Activated naive CD8-positive, alpha-beta T cell treated with anti-CD3 and anti-CD28 coated beads for 36 hours (primary cell): ENCODE data around the gene ATG2B. TPM values are rescaled to one million over a fixed set of nuclear protein-coding genes. Genes with fewer than 3 reads are reported as not detected.

Source experiments
- DNase-seq: peaks from one replicate; pipeline ENCODE4 v3.0.0; 2021
- H3K27ac Mint-ChIP-seq: one replicate; pipeline ENCODE4 v1.8.0; 2022; ENCODE audit warnings: mild to moderate bottlenecking, moderate library complexity, mixed read lengths
- H3K27me3 Mint-ChIP-seq: one replicate; pipeline ENCODE4 v1.8.0; 2022; ENCODE audit warnings: mild to moderate bottlenecking, mixed read lengths
- H3K36me3 Mint-ChIP-seq: one replicate; pipeline ENCODE4 v1.8.0; 2021; ENCODE audit warnings: mild to moderate bottlenecking, mixed read lengths
- H3K4me1 Mint-ChIP-seq: one replicate; pipeline ENCODE4 v1.8.0; 2021; ENCODE audit warnings: mixed read lengths
- H3K4me3 Mint-ChIP-seq: one replicate; pipeline ENCODE4 v1.8.0; 2022; ENCODE audit warnings: mild to moderate bottlenecking, moderate library complexity, mixed read lengths
- H3K9me3 Mint-ChIP-seq: one replicate; pipeline ENCODE4 v1.8.0; 2022; ENCODE audit warnings: mixed read lengths
- total RNA-seq, 2 experiments: library from RNA; stranded (reverse); gene quantifications; one replicate each; pipeline ENCODE4 v1.2.3, GENCODE V29; 2021

Gene ATG2B
- 10 to 100 TPM; 15.3 to 15.9 TPM for total RNA-seq

DNA sequence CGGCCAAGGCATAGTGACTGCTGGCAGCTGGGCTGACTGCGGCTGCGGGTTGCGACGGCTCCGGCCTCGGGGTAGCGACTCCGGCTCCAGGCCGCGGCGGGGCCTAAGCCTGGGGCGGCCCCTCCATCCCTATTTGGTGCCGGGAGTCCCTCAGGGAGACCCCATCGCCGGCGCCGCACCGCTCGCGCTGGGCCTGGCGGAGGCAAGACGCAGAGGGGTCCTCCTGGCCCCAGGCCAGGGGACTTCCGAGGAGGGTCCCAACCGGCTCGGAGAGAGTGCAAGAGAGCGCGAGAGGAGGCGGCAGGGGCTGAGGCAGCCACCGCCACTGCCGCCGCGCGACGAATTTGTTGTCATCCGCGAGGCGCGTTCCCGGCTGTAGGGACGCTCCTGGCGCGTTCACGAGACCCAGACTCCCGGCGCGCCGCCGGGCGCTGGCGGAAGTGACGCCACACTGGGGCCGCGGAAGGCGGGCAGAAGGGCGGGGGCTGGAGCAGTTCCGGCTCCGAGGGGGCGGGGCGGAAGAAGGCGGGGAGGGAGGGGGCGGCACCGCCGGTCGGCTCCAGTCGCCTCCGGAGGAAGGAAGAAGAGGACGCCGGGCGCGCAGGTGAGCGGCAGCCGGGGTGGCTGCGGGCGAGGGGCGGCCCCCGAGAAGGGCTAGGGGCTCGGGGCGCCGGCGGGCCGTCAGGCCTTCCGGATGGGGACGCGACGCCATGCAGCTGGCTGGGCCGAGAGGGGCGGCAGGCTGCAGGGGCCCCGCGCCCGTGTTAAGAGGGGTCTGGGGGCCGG, at the start of gene ATG2B, which contains the start of gene GSKIP:
Gene ATG2B (minus strand): TSS at position 377 of the 786 bp plus-strand sequence. CDS start 365 bp downstream, at position 12.
Gene GSKIP (plus strand): TSS at position 562 of the 786 bp plus-strand sequence. CDS start 18,722 bp downstream, outside the sequence.
- Mint-ChIP-seq H3K4me3 (peak within 1 kb of the TSS; percentile 94), H3K9me3 (no peaks in the 10 kb centered on the region), H3K36me3 (peaks cover 6% of the 10 kb centered on the region), H3K4me1 (peaks cover 43% of the 10 kb centered on the region), H3K27me3 (no peaks in the 10 kb centered on the region), H3K27ac (peak within 1 kb of the TSS; percentile 96)
- peak; percentile 98 for DNase-seq

GRCh38 chr14:96410119-96410518, 47.0 kb upstream of the ATG2B start:
- no peak overlapping the region for H3K27ac Mint-ChIP-seq
- no peak for DNase-seq
- no peaks in the 10 kb centered on the region for H3K4me1 Mint-ChIP-seq
- no peaks in the 10 kb centered on the region for H3K36me3 Mint-ChIP-seq
- no peaks in the 10 kb centered on the region for H3K27me3 Mint-ChIP-seq
- no peaks in the 10 kb centered on the region for H3K9me3 Mint-ChIP-seq
- no peak overlapping the region for H3K4me3 Mint-ChIP-seq

GRCh38 chr14:96409701-96410100, 46.6 kb upstream of the ATG2B start:
- Mint-ChIP-seq H3K36me3 (no peaks in the 10 kb centered on the region), H3K4me1 (no peaks in the 10 kb centered on the region), H3K4me3 (no peak overlapping the region), H3K27me3 (no peaks in the 10 kb centered on the region), H3K27ac (no peak overlapping the region), H3K9me3 (no peaks in the 10 kb centered on the region)
- DNase-seq, result no peak

- Mint-ChIP-seq H3K27me3 (no peaks in the 10 kb centered on the region), H3K4me3 (no peak overlapping the region), H3K36me3 (no peaks in the 10 kb centered on the region), H3K4me1 (no peaks in the 10 kb centered on the region), H3K27ac (no peak overlapping the region), H3K9me3 (no peaks in the 10 kb centered on the region)
- no peak for DNase-seq
These were observed 45.5 kb upstream of the ATG2B start for GRCh38 chr14:96408608-96409007.

GRCh38 chr14:96407935-96408570, 44.9 kb upstream of the ATG2B start:
- Mint-ChIP-seq H3K36me3 (no peaks in the 10 kb centered on the region), H3K27me3 (no peaks in the 10 kb centered on the region), H3K9me3 (no peaks in the 10 kb centered on the region), H3K27ac (no peak overlapping the region), H3K4me3 (no peak overlapping the region), H3K4me1 (no peaks in the 10 kb centered on the region)
- DNase-seq, result no peak

DNA sequence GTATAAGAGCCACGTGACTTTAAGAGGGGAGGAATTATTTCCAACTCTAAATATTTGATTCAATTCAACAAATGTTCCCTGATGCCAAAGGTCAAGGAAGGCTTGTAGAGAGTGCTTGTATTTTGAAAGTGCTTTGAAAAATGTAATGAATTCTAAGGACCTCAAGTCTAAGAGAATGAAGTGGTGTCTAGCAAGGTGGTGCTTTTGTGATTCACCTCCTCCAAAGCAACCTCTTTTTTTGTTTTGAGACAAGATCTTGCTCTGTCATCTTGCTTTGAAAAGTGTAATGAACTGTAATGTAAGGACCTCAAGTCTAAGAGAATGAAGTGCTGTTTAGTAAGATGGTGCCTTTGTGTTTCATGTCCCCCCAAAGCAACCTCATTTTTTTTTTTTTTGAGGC, 42.5 kb upstream of the ATG2B start:
- no peak overlapping the region for H3K4me3 Mint-ChIP-seq
- no peaks in the 10 kb centered on the region for H3K27me3 Mint-ChIP-seq
- no peak overlapping the region for H3K27ac Mint-ChIP-seq
- no peaks in the 10 kb centered on the region for H3K36me3 Mint-ChIP-seq
- no peak for DNase-seq
- no peaks in the 10 kb centered on the region for H3K9me3 Mint-ChIP-seq
- no peaks in the 10 kb centered on the region for H3K4me1 Mint-ChIP-seq

- H3K27ac Mint-ChIP-seq, result no peak overlapping the region
- H3K9me3 Mint-ChIP-seq, result no peaks in the 10 kb centered on the region
- peaks cover 6% of the 10 kb centered on the region for H3K27me3 Mint-ChIP-seq
- no peak overlapping the region for H3K4me3 Mint-ChIP-seq
- H3K36me3 Mint-ChIP-seq, result no peaks in the 10 kb centered on the region
- H3K4me1 Mint-ChIP-seq, result no peaks in the 10 kb centered on the region
- DNase-seq, result no peak
These were observed 40.3 kb upstream of the ATG2B start for GRCh38 chr14:96403409-96403808.

DNA sequence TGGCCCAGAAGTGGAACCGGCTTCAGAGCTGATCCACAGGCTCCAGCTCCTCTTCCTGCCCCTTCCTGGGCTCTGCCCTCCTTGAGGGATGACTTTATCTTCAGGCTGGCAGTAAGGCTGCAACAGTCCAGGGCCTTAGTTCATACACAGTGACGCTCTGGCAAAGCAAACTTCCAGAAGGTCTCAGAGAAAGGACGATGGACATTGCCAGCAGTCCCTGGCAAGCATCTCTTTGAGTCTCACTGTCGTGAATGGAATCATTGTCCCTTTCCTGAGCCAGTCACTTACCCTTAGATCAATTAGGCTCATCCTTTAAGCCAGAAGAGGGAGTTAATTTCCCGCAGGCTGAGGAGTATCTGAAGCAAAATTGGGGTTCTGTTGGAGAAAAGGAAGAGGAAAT, 37.4 kb upstream of the ATG2B start:
- no peaks in the 10 kb centered on the region for H3K4me1 Mint-ChIP-seq
- peaks cover 6% of the 10 kb centered on the region for H3K27me3 Mint-ChIP-seq
- H3K4me3 Mint-ChIP-seq, result no peak overlapping the region
- H3K36me3 Mint-ChIP-seq, result no peaks in the 10 kb centered on the region
- H3K9me3 Mint-ChIP-seq, result no peaks in the 10 kb centered on the region
- H3K27ac Mint-ChIP-seq, result no peak overlapping the region
- no peak for DNase-seq

GRCh38 chr14:96399405-96399804, 36.3 kb upstream of the ATG2B start:
- Mint-ChIP-seq H3K36me3 (no peaks in the 10 kb centered on the region), H3K27me3 (peaks cover 6% of the 10 kb centered on the region), H3K4me3 (no peak overlapping the region), H3K4me1 (no peaks in the 10 kb centered on the region), H3K9me3 (no peaks in the 10 kb centered on the region), H3K27ac (no peak overlapping the region)
- no peak for DNase-seq

GRCh38 chr14:96398921-96399320, 35.8 kb upstream of the ATG2B start:
- Mint-ChIP-seq H3K36me3 (no peaks in the 10 kb centered on the region), H3K4me1 (no peaks in the 10 kb centered on the region), H3K27me3 (peaks cover 6% of the 10 kb centered on the region), H3K27ac (no peak overlapping the region), H3K4me3 (no peak overlapping the region), H3K9me3 (no peaks in the 10 kb centered on the region)
- DNase-seq, result no peak

- H3K4me1 Mint-ChIP-seq, result no peaks in the 10 kb centered on the region
- no peaks in the 10 kb centered on the region for H3K9me3 Mint-ChIP-seq
- H3K4me3 Mint-ChIP-seq, result no peak overlapping the region
- H3K27me3 Mint-ChIP-seq, result peaks cover 6% of the 10 kb centered on the region
- H3K27ac Mint-ChIP-seq, result no peak overlapping the region
- DNase-seq, result no peak
- H3K36me3 Mint-ChIP-seq, result no peaks in the 10 kb centered on the region
These were observed 35.3 kb upstream of the ATG2B start for GRCh38 chr14:96398432-96398831.

DNA sequence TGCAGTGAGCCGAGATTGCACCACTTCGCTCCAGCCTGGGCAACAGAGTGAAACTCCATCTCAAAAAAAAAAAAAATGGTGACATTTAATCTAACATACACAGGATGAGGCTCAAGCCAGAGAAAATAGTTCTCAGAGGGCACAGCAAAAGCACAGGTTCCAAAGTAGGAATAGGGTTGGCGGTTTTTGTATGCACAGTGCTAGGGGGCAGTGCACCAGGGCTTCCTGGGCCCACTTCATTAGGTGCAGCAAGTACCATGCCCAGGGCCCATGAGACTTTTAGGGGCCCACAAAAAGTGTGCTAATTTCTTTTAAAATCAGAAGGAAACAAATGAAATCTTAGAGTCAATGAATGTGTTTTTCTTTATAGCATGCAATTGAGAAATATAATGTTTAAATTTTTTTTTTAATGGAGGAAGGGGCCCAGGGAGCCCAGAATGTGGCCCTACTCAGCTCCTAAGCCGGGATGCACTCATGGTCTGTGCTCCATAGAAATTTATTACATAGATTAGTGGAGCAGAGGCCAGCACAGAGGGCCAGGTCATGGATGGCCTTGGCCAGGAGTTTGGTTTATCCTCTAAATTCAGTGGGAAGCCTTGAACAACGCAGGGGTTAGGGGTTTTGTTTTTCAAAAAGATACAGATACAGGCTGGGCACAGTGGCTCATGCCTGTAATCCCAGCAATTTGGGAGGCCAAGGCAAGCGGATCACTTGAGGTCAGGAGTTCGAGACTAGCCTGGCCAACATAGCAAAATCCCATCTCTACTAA, 31.1 kb upstream of the ATG2B start:
- Mint-ChIP-seq H3K9me3 (no peaks in the 10 kb centered on the region), H3K4me3 (no peak overlapping the region), H3K36me3 (no peaks in the 10 kb centered on the region), H3K4me1 (peaks cover 6% of the 10 kb centered on the region), H3K27ac (no peak overlapping the region), H3K27me3 (peaks cover 13% of the 10 kb centered on the region)
- no peak for DNase-seq

GRCh38 chr14:96393071-96393691, 30.0 kb upstream of the ATG2B start:
- Mint-ChIP-seq H3K9me3 (no peaks in the 10 kb centered on the region), H3K4me3 (peak overlapping the region; percentile 76), H3K27ac (no peak overlapping the region), H3K36me3 (no peaks in the 10 kb centered on the region), H3K27me3 (peaks cover 9% of the 10 kb centered on the region), H3K4me1 (peaks cover 6% of the 10 kb centered on the region)
- no peak for DNase-seq

DNA sequence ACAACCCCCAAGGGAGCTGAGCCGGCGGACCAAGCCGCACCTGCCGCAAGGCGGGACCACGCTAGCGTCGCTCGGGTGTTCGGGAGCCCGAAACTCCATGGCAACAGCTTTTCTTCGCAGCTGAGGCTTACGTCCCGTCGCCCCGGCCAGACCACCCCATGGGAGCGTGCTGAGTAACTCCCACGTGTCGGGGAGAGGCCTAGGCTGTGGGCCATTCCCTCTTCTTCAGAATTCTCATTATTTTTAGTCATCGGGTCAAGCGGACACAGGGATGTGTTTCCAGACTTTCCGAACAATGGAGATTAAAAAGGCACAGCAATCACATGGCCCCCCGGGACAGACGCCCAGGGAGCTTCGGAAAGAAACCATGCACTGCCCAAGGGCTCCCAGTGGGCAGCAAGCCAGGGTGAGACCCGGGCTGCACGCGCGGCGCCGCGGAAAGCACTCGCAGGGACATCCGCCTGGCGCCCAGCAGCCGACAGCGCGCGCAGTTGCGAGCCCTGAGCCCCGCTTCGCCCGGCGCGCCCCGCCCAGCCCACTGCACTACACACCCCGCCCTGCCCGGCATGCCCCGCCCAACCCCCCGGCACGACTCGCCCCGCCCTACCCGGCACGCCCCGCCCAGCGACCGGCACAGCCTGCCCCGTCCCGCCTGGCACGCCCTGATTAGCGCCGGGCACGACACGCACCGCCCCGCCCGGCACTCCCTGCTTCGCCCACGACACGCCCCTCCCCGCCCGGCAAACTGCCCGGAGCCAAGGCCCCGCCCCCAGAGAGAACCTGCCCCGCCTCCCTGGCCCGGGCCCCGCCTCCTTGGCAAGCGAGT, 28.4 kb upstream of the ATG2B start:
- H3K4me3 Mint-ChIP-seq, result peak overlapping the region; percentile 86
- H3K9me3 Mint-ChIP-seq, result no peaks in the 10 kb centered on the region
- DNase-seq, result peak; percentile 100
- peak overlapping the region; percentile 86 for H3K27ac Mint-ChIP-seq
- H3K27me3 Mint-ChIP-seq, result peaks cover 9% of the 10 kb centered on the region
- peaks cover 6% of the 10 kb centered on the region for H3K4me1 Mint-ChIP-seq
- no peaks in the 10 kb centered on the region for H3K36me3 Mint-ChIP-seq
